Stimulated activated CD8-positive, alpha-beta memory T cell treated with anti-CD3 and anti-CD28 coated beads, Interleukin-12 subunit alpha, Interleukin-12 subunit beta, amount 100 ng/mL, for 24 hours (primary cell): ENCODE measurements around the gene GAL3ST3.
"Not testable (repeated sequence)": the region's sequence is repeated elsewhere in the genome, so short reads cannot be mapped to it uniquely, and the experiment has no call there.

Experiments used
- DNase-seq: peaks from one replicate; pipeline ENCODE4 v3.0.0-alpha.2; 2020; ENCODE audit errors: extremely low read depth

GAL3ST3 gene

GRCh38 chr11:66044757-66045156, 4.2 kb downstream of the GAL3ST3 start:
- no peak for DNase-seq

GRCh38 chr11:66042996-66043906, 5.7 kb downstream of the GAL3ST3 start:
- DNase-seq: no peak

GRCh38 chr11:66042227-66042995, 6.5 kb downstream of the GAL3ST3 start:
- no peak for DNase-seq

- no peak for DNase-seq
Measured at GRCh38 chr11:66039765-66040164, 9.2 kb downstream of the GAL3ST3 start.

- DNase-seq: no peak
Measured at GRCh38 chr11:66037327-66037726, 11.6 kb downstream of the GAL3ST3 start.

GRCh38 chr11:66036334-66036710, 12.6 kb downstream of the GAL3ST3 start:
- DNase-seq: no peak

GRCh38 chr11:66035653-66036333, 13.2 kb downstream of the GAL3ST3 start:
- DNase-seq: no peak

GRCh38 chr11:66032957-66033735, 15.8 kb downstream of the GAL3ST3 start:
- no peak for DNase-seq

- DNase-seq: no peak
Measured at GRCh38 chr11:66026017-66026529, 22.9 kb downstream of the GAL3ST3 start, which contains the start of gene CATSPER1. CATSPER1 (minus strand) TSS chr11:66026479; CDS start chr11:66026379, 100 bp downstream.

- DNase-seq: not testable (repeated sequence)
Measured at GRCh38 chr11:66023186-66023440, 25.8 kb downstream of the GAL3ST3 start.

- peak; percentile 30 for DNase-seq
Measured at GRCh38 chr11:66022401-66023185, 26.4 kb downstream of the GAL3ST3 start.

GRCh38 chr11:66020618-66021357, 28.2 kb downstream of the GAL3ST3 start:
- DNase-seq: no peak

GRCh38 chr11:66020212-66020611, 28.7 kb downstream of the GAL3ST3 start:
- DNase-seq: no peak

GRCh38 chr11:66017321-66017720, 31.6 kb downstream of the GAL3ST3 start:
- DNase-seq: no peak

- no peak for DNase-seq
Measured at GRCh38 chr11:66016793-66017177, 32.2 kb downstream of the GAL3ST3 start.

GRCh38 chr11:66015936-66016792, 32.8 kb downstream of the GAL3ST3 start:
- DNase-seq: no peak

GRCh38 chr11:66015454-66015881, 33.5 kb downstream of the GAL3ST3 start:
- DNase-seq: no peak

- DNase-seq: no peak
Measured at GRCh38 chr11:66014804-66015453, 34.0 kb downstream of the GAL3ST3 start.

- no peak for DNase-seq
Measured at GRCh38 chr11:66013762-66014100, 35.2 kb downstream of the GAL3ST3 start.
